Middle frontal gyrus (tissue), 1 donor: ENCODE measurements around the gene COL6A5.
A peak's percentile ranks its signal among the peaks of the same experiment; 100 is the strongest.
"Not testable (repeated sequence)": the region's sequence is repeated elsewhere in the genome, so short reads cannot be mapped to it uniquely, and the experiment has no call there.

Source experiments
- DNase-seq: peaks from one replicate; pipeline ENCODE4 v3.0.0-alpha.2; 2015; ENCODE audit warnings: low spot score; ENCODE audit errors: extremely low spot score

The COL6A5 gene

GRCh38 chr3:130433306-130433705 is 87.8 kb downstream of the COL6A5 start:
- DNase-seq: no peak

GRCh38 chr3:130442284-130442683 is 96.8 kb downstream of the COL6A5 start:
- DNase-seq: no peak

GRCh38 chr3:130446840-130447239 is 101.4 kb downstream of the COL6A5 start:
- not testable (repeated sequence) for DNase-seq

GRCh38 chr3:130448155-130448554 is 102.7 kb downstream of the COL6A5 start:
- not testable (repeated sequence) for DNase-seq

GRCh38 chr3:130456540-130456939 is 111.1 kb downstream of the COL6A5 start:
- DNase-seq: no peak

- no peak for DNase-seq
These were observed 112.2 kb downstream of the COL6A5 start for GRCh38 chr3:130457671-130458070.

- peak; percentile 8 for DNase-seq
These were observed 114.5 kb downstream of the COL6A5 start for GRCh38 chr3:130459944-130460343.

GRCh38 chr3:130462089-130462488 is 116.6 kb downstream of the COL6A5 start:
- no peak for DNase-seq

- DNase-seq: no peak
These were observed 117.7 kb downstream of the COL6A5 start for GRCh38 chr3:130463221-130463620.

GRCh38 chr3:130465521-130465920 is 120.0 kb downstream of the COL6A5 start:
- no peak for DNase-seq

- no peak for DNase-seq
These were observed 122.8 kb downstream of the COL6A5 start for GRCh38 chr3:130468311-130468710.

- DNase-seq: no peak
These were observed 124.7 kb downstream of the COL6A5 start for GRCh38 chr3:130470126-130470525.

- no peak for DNase-seq
These were observed 127.9 kb downstream of the COL6A5 start for GRCh38 chr3:130473416-130473815.

GRCh38 chr3:130480736-130481135 is 135.3 kb downstream of the COL6A5 start:
- no peak for DNase-seq

GRCh38 chr3:130488288-130488687 is 142.8 kb downstream of the COL6A5 start:
- DNase-seq: no peak

GRCh38 chr3:130488769-130489450 is 143.4 kb downstream of the COL6A5 start:
- no peak for DNase-seq

- DNase-seq: no peak
These were observed 144.8 kb downstream of the COL6A5 start for GRCh38 chr3:130490241-130490640.

- no peak for DNase-seq
These were observed 146.0 kb downstream of the COL6A5 start for GRCh38 chr3:130491431-130491830.

GRCh38 chr3:130504701-130505100 is 159.2 kb downstream of the COL6A5 start:
- DNase-seq: no peak

- no peak for DNase-seq
These were observed 160.6 kb downstream of the COL6A5 start for GRCh38 chr3:130506031-130506430.

- DNase-seq: no peak
These were observed 162.3 kb downstream of the COL6A5 start for GRCh38 chr3:130507746-130508145.

GRCh38 chr3:130509008-130509407 is 163.5 kb downstream of the COL6A5 start:
- no peak for DNase-seq

- DNase-seq: no peak
These were observed 169.2 kb downstream of the COL6A5 start for GRCh38 chr3:130514681-130515080.

- DNase-seq: no peak
These were observed 170.3 kb downstream of the COL6A5 start for GRCh38 chr3:130515755-130516154.
